Hematopoietic multipotent progenitor cell treated with erythropoietin and hydrocortisone succinate and interleukin-3 and kit ligand, for 17 days (in vitro differentiated cells): Measurements from ENCODE around the gene ZDHHC14.
"Not testable (repeated sequence)": the region's sequence is repeated elsewhere in the genome, so short reads cannot be mapped to it uniquely, and the experiment has no call there.

Source experiments
- DNase-seq: peaks from one replicate; pipeline ENCODE4 v3.0.0-alpha.2; 2015; ENCODE audit warnings: low spot score

Gene ZDHHC14

GRCh38 chr6:157570752-157571151 lies 189.8 kb downstream of the ZDHHC14 start:
- no peak for DNase-seq

GRCh38 chr6:157571269-157571668 lies 190.3 kb downstream of the ZDHHC14 start:
- DNase-seq, result no peak

GRCh38 chr6:157571950-157572349 lies 191.0 kb downstream of the ZDHHC14 start:
- DNase-seq, result no peak

- DNase-seq, result no peak
Observed at GRCh38 chr6:157574851-157575424, 193.9 kb downstream of the ZDHHC14 start.

- no peak for DNase-seq
Observed at GRCh38 chr6:157575436-157576145, 194.6 kb downstream of the ZDHHC14 start.

GRCh38 chr6:157576991-157577390 lies 196.0 kb downstream of the ZDHHC14 start:
- DNase-seq, result not testable (repeated sequence)

- DNase-seq, result not testable (repeated sequence)
Observed at GRCh38 chr6:157578527-157578926, 197.5 kb downstream of the ZDHHC14 start.

GRCh38 chr6:157579467-157580031 lies 198.6 kb downstream of the ZDHHC14 start:
- DNase-seq, result no peak

- no peak for DNase-seq
Observed at GRCh38 chr6:157584036-157584435, 203.0 kb downstream of the ZDHHC14 start.

- DNase-seq, result no peak
Observed at GRCh38 chr6:157585274-157586087, 204.5 kb downstream of the ZDHHC14 start.

- DNase-seq, result no peak
Observed at GRCh38 chr6:157586088-157586414, 205.1 kb downstream of the ZDHHC14 start.

GRCh38 chr6:157586476-157587126 lies 205.6 kb downstream of the ZDHHC14 start:
- DNase-seq, result no peak

GRCh38 chr6:157587127-157587926 lies 206.3 kb downstream of the ZDHHC14 start:
- DNase-seq, result no peak

GRCh38 chr6:157590654-157591053 lies 209.7 kb downstream of the ZDHHC14 start:
- DNase-seq, result not testable (repeated sequence)

GRCh38 chr6:157592541-157592940 lies 211.6 kb downstream of the ZDHHC14 start:
- no peak for DNase-seq

- no peak for DNase-seq
Observed at GRCh38 chr6:157592980-157593379, 212.0 kb downstream of the ZDHHC14 start.

GRCh38 chr6:157593596-157593995 lies 212.6 kb downstream of the ZDHHC14 start:
- DNase-seq, result no peak

- no peak for DNase-seq
Observed at GRCh38 chr6:157594292-157594691, 213.3 kb downstream of the ZDHHC14 start.

GRCh38 chr6:157595768-157596167 lies 214.8 kb downstream of the ZDHHC14 start:
- no peak for DNase-seq

GRCh38 chr6:157596461-157596860 lies 215.5 kb downstream of the ZDHHC14 start:
- DNase-seq, result no peak

GRCh38 chr6:157596886-157597285 lies 215.9 kb downstream of the ZDHHC14 start:
- DNase-seq, result no peak
